GM21381 (cell line): ENCODE results near the gene LYSET.
A peak's percentile ranks its signal among the peaks of the same experiment; 100 is the strongest.
"Not testable (repeated sequence)": the region's sequence is repeated elsewhere in the genome, so short reads cannot be mapped to it uniquely, and the experiment has no call there.

ENCODE experiments used
- ATAC-seq: cut with Tn5 transposase; IDR thresholded peaks from one replicate; pipeline ENCODE4 v1.9.1; 2021; ENCODE audit warnings: mild to moderate bottlenecking, moderate library complexity; ENCODE audit not compliant: unreplicated experiment

The LYSET gene

GRCh38 chr14:93165271-93166265 lies 19.5 kb upstream of the LYSET start:
- ATAC-seq: not testable (repeated sequence)

- ATAC-seq: not testable (repeated sequence)
These were observed 16.5 kb upstream of the LYSET start for GRCh38 chr14:93168610-93169009.

- not testable (repeated sequence) for ATAC-seq
These were observed 15.5 kb upstream of the LYSET start for GRCh38 chr14:93169619-93170018.

- not testable (repeated sequence) for ATAC-seq
These were observed 15.0 kb upstream of the LYSET start for GRCh38 chr14:93170141-93170540.

- no peak for ATAC-seq
These were observed 13.7 kb upstream of the LYSET start for GRCh38 chr14:93171376-93171775.

GRCh38 chr14:93173943-93174395 lies 11.1 kb upstream of the LYSET start:
- ATAC-seq: no peak

- not testable (repeated sequence) for ATAC-seq
These were observed 10.4 kb upstream of the LYSET start for GRCh38 chr14:93174731-93175130.

- no peak for ATAC-seq
These were observed 9.6 kb upstream of the LYSET start for GRCh38 chr14:93175492-93175891.

- ATAC-seq: no peak
These were observed 1.4 kb upstream of the LYSET start for GRCh38 chr14:93183596-93184317.

GRCh38 chr14:93185349-93185720 lies 218 bp downstream of the LYSET start:
- no peak for ATAC-seq

- ATAC-seq: no peak
These were observed 1.3 kb downstream of the LYSET start for GRCh38 chr14:93186466-93186865.

GRCh38 chr14:93186956-93187355 lies 1.8 kb downstream of the LYSET start:
- ATAC-seq: no peak

GRCh38 chr14:93195316-93195999 lies 10.3 kb downstream of the LYSET start:
- ATAC-seq: no peak

- no peak for ATAC-seq
These were observed 13.9 kb downstream of the LYSET start for GRCh38 chr14:93199031-93199430.

- ATAC-seq: no peak
These were observed 15.4 kb downstream of the LYSET start for GRCh38 chr14:93200553-93200952.

GRCh38 chr14:93201155-93201704 lies 16.1 kb downstream of the LYSET start:
- ATAC-seq: no peak

GRCh38 chr14:93206793-93207467 lies 21.8 kb downstream of the LYSET start, which contains the start of the genes GON7 and UBR7:
GON7 (minus strand) TSS chr14:93207065; CDS start chr14:93207037, 28 bp downstream.
UBR7 (plus strand) TSS chr14:93207256; CDS start chr14:93207292, 36 bp downstream.
- ATAC-seq: peak; percentile 77

GRCh38 chr14:93207468-93208308 lies 22.6 kb downstream of the LYSET start:
- peak; percentile 41 for ATAC-seq

- ATAC-seq: peak; percentile 70
These were observed 27.3 kb downstream of the LYSET start for GRCh38 chr14:93212432-93212831.
